NCI-H510A (cell line): ENCODE data around the gene TMCC1.
"Not testable (repeated sequence)": the region's sequence is repeated elsewhere in the genome, so short reads cannot be mapped to it uniquely, and the experiment has no call there.

Experiments
- DNase-seq: peaks from one replicate; lab custom pipeline; 2025; lab: John Stamatoyannopoulos, UW

The TMCC1 gene

GRCh38 chr3:129893581-129894070, at the start of gene TMCC1:
Gene TMCC1 (minus strand): TSS chr3:129893711.
- DNase-seq: peak; percentile 86

DNA sequence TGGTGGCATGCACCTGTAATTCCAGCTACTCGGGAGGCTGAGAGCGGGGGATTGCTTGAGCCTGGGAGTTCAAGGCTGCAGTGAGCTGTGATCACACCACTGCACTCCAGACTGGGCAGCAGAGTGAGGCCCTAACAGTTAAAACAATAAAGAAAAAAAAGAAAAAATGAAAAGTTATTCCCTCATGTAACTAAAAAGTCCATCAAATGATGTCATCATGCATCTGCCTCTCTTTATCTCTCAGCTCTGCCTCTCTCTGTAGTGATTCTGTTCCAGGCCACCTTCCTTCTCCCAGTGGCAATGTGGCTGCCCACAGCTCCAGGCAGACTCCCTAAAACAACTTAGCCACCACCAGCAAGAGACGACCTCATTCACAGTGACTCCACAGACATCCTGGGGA, 49.5 kb upstream of the TMCC1 start:
- no peak for DNase-seq

- peak; percentile 7 for DNase-seq
Observed at GRCh38 chr3:129942296-129942695, 48.8 kb upstream of the TMCC1 start.

DNA sequence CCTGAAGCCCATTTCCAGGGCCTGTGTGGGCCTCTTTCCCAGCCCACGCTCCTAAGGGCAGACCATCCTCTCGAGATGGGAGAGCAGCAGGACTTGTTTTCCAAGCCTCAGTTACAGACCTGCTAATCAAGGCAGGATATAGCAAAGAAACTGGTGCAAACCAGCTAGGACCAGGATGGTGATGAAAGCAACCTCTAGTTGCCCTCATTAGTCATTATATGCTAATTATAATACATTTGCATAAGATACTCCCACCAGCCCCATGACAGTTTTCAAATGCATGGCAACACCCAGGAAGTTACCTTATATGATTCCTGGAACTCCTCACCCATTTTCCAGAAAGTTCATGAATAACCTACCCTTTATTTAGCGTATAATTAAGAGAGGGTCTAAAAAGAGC, 46.6 kb upstream of the TMCC1 start:
- DNase-seq: no peak

DNA sequence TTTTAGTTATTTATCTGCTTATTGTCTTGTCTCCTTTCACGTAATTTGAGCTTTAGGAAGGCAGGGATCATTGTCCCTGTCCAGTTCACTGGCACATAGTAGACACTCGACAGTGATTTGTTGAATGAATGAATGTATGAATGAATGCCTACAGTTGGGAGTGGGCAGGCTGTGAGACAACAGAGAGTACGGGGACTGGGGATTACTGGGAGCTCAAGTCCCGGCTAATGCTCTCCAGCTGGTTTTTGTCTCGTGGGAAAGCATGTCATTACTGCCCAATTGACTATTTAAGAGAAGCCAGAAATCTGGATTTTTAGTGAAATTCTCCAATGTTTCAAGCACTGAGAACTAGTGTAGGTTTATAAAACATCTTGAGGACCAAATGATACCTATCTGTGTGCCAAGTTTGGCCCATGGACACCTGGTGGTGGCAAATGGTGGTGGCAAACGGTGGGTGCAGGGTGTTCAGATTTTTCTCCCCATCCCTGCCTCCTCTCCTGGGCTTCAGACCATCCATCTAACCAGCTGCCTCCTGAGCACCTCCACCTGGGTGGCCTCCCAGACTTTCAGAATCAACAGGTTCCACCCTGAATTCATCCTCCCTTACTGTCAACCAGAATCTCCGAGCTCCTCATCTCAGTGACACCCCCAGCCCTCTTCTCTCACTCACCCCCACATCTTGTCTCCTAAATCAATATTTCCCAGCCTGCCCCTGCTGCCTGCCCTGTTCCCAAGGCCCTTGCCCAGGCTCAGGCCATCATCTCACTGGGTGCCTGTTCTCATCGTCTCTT, 44.8 kb upstream of the TMCC1 start:
- DNase-seq: no peak

DNA sequence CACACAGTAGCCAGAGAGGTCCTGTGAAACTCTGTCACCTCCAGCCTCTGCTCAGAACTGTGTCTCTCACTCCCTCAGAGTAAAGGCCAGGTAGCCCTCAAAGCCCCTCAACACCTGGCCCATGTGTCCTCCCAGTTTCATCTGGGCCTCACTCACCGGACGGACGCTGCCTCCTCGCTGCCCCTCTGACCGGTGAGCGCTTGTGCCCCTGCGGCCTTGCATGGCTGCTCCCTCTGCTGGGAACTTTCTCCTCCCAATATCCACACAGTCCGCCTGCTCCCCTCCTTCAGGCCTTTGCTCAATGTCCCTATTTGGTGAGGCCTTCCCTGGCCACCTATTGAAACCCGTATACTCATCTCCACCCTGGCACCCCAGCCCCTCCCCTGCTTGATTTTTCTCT, 44.2 kb upstream of the TMCC1 start:
- no peak for DNase-seq

GRCh38 chr3:129936757-129937156, 43.2 kb upstream of the TMCC1 start:
- DNase-seq: no peak

GRCh38 chr3:129934234-129935123, 41.0 kb upstream of the TMCC1 start:
- no peak for DNase-seq

GRCh38 chr3:129933471-129933870, 40.0 kb upstream of the TMCC1 start:
- no peak for DNase-seq

DNA sequence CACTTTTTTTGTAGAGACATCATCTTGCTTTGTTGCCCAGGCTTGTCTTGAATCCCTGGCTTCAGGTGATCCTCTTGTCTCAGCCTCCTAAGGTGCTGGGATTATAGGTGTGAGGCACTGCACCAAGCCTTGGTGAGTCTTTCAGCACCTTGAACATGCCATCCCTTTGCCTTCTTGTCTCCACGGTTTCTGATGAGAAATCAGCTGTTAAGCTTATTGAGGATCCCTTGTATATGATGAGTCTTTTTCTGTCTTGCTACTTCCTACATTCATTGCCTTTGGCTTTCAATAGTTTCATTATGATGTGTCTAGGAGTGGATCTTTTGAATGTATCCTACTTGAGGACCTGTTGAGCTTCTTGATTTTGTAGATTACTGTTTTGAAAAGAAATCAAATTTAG, 35.9 kb upstream of the TMCC1 start:
- no peak for DNase-seq

DNA sequence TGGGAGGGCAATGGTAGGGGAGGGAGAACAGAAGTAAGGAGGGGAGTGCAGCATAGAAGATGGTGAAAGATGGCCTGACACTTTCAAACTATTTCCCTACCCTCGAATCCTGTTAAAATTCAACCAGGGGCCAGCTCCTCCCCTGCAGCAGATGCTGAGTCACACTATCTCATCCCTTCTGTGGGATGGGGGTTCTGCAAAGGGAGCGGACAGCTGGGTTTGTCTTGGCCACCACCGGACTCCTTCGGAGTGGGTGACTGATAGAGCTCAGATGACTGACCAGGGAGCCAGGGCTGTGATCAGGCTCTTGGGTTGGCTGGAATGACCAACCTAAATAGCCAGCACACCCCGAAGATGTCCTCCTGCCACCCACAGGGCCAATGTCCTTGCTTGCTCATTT, 33.6 kb upstream of the TMCC1 start:
- no peak for DNase-seq

GRCh38 chr3:129919806-129920205, 26.3 kb upstream of the TMCC1 start:
- no peak for DNase-seq

- no peak for DNase-seq
Observed at GRCh38 chr3:129919357-129919756, 25.8 kb upstream of the TMCC1 start.

GRCh38 chr3:129918461-129918860, 24.9 kb upstream of the TMCC1 start:
- no peak for DNase-seq

- DNase-seq: no peak
Observed at GRCh38 chr3:129917423-129918007, 24.0 kb upstream of the TMCC1 start.

DNA sequence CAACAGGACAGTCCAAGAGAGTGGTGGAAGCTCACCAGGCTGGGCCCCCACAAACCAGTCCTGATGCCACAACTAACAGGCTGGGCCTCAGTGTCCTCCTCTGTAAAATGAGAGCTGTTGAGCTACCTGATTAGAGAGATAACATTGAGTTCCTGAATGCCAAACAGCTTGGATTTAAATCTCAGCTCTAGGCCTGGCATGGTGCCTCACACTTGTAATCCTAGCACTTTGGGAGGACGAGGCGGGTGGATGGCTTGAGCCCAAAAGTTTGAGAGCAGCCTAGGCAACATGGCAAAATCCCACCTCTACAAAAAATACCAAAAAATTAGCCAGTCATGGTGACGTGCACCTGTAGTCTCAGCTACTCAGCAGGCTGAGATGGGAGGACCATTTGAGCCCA, 20.1 kb upstream of the TMCC1 start:
- no peak for DNase-seq

DNA sequence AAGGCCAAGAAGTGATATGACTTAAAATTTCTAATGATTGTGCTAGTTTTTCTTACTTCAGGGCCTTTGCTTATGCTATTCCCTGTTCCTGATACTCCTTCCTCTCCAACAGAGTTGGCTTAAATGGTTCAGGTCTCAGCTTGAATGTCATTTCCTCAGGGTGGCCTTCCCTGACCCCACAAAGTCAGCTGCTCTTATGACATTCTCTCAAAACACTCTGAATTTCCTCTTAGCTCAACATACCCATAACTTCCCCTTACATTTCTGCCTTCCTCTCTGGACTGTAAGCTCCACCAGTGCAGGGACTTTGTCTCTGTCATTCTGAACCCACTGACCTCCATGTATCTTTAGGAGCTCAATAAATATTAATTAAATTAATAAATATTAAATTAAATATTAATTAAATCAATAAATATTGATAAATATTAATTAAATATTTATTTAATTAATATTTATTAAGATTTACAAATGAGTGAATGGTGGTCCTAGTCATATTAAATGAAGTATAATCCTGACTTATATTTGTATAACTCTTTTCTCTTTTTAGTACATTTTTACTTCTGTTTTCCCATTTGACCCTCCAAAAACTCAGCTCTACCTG, 17.9 kb upstream of the TMCC1 start:
- no peak for DNase-seq

GRCh38 chr3:129909235-129909634, 15.7 kb upstream of the TMCC1 start:
- not testable (repeated sequence) for DNase-seq

GRCh38 chr3:129908417-129908816, 14.9 kb upstream of the TMCC1 start:
- no peak for DNase-seq

GRCh38 chr3:129901272-129901671, 7.8 kb upstream of the TMCC1 start:
- not testable (repeated sequence) for DNase-seq

DNA sequence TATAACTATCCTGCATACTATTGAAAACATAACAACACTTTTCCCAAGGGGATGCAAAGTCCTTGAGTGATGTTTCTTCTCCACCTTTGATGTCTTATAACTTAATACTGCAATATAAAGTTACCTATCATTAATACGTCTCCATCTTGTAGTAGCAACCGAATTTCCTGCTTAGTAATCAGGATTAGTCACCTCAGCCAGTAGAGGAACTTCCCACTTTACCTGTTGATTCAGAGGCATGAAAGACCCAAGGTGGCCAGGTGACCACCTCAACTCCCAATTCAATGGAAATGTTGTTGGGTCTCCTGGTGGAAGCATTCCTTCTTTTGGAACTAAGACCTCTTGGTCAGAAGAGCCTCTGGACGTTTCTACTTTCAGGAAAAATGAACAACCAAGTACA, 3.5 kb upstream of the TMCC1 start:
- DNase-seq: no peak
